Measurements from ENCODE around the gene SLC35F3. TPM values are rescaled to one million over a fixed set of nuclear protein-coding genes. Genes with fewer than 3 reads are reported as not detected.

Gene SLC35F3
- total RNA-seq, 1 experiment from 2014 or later, result 0.94 TPM

GRCh38 chr1:234265321-234265720 is 360.8 kb downstream of the SLC35F3 start:
- Mint-ChIP-seq H3K27ac (no peak overlapping the region), H3K4me3 (no peak overlapping the region), H3K9me3 (peaks cover 11% of the 10 kb centered on the region), H3K4me1 (peaks cover 10% of the 10 kb centered on the region), H3K36me3 (no peaks in the 10 kb centered on the region), H3K27me3 (ENCODE audit: low read depth) (no peaks in the 10 kb centered on the region)
- ChIA-PET CTCF (no interaction called here), POLR2A (no interaction called here)
- ATAC-seq, result no peak
- no peak for TF ChIP-seq NFYB (CRISPR knock-in tag; conservative IDR thresholded peaks at IDR 0.05; ENCODE audit: low read depth)
- TF ChIP-seq, protein P1, sequence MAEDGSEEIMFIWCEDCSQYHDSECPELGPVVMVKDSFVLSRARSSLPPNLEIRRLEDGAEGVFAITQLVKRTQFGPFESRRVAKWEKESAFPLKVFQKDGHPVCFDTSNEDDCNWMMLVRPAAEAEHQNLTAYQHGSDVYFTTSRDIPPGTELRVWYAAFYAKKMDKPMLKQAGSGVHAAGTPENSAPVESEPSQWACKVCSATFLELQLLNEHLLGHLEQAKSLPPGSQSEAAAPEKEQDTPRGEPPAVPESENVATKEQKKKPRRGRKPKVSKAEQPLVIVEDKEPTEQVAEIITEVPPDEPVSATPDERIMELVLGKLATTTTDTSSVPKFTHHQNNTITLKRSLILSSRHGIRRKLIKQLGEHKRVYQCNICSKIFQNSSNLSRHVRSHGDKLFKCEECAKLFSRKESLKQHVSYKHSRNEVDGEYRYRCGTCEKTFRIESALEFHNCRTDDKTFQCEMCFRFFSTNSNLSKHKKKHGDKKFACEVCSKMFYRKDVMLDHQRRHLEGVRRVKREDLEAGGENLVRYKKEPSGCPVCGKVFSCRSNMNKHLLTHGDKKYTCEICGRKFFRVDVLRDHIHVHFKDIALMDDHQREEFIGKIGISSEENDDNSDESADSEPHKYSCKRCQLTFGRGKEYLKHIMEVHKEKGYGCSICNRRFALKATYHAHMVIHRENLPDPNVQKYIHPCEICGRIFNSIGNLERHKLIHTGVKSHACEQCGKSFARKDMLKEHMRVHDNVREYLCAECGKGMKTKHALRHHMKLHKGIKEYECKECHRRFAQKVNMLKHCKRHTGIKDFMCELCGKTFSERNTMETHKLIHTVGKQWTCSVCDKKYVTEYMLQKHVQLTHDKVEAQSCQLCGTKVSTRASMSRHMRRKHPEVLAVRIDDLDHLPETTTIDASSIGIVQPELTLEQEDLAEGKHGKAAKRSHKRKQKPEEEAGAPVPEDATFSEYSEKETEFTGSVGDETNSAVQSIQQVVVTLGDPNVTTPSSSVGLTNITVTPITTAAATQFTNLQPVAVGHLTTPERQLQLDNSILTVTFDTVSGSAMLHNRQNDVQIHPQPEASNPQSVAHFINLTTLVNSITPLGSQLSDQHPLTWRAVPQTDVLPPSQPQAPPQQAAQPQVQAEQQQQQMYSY (CRISPR knock-in tag; IDR thresholded peaks at IDR 0.05), result no peak
- TF ChIP-seq ZNF396 (CRISPR knock-in tag; IDR thresholded peaks at IDR 0.05; ENCODE audit: borderline replicate concordance), result no peak
- TF ChIP-seq ZNF416 (CRISPR knock-in tag; IDR thresholded peaks at IDR 0.05), result no peak
- DNase-seq (ENCODE audit: low spot score), result no peak

DNA sequence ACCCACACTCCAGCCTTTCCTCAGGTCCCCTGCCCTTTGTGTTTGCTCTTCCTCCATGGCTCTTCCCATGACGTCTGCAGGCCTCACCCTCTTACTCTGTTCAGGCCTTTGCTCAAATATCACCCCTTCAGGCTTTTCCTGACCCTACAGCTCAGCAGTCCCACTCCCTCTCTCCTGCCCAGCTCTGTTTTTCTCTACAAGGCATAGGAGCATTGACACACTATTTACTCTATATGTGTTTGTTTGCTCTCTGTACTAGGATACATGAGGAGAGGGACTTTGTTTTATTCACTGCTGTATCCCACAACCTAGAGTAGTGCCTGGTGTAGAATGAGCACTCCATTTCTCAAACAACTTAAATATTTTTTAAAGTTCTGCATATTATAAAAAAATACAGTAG is 361.4 kb downstream of the SLC35F3 start:
- DNase-seq (ENCODE audit: low spot score) (no peak), ATAC-seq (peak; percentile 47; the same call in 1 of the 2 replicates)
- ChIA-PET CTCF (no interaction called here), POLR2A (no interaction called here)
- Mint-ChIP-seq H3K27ac (no peak overlapping the region), H3K4me3 (no peak overlapping the region), H3K9me3 (peaks cover 11% of the 10 kb centered on the region), H3K36me3 (no peaks in the 10 kb centered on the region), H3K27me3 (ENCODE audit: low read depth) (no peaks in the 10 kb centered on the region), H3K4me1 (peaks cover 5% of the 10 kb centered on the region)
- TF ChIP-seq ZNF532 (CRISPR knock-in tag; IDR thresholded peaks at IDR 0.05; ENCODE audit: borderline replicate concordance) (no peak), FOXK1 (CRISPR knock-in tag; IDR thresholded peaks at IDR 0.05) (no peak), ETV6 (CRISPR knock-in tag; IDR thresholded peaks at IDR 0.05) (no peak), JUN (CRISPR knock-in tag; IDR thresholded peaks at IDR 0.05) (no peak), NR1H2 (CRISPR knock-in tag; IDR thresholded peaks at IDR 0.05) (no peak), PRRX2 (CRISPR knock-in tag; IDR thresholded peaks at IDR 0.05) (no peak), ELF4 (CRISPR knock-in tag; IDR thresholded peaks at IDR 0.05; ENCODE audit: low read depth) (no peak), AFF4 (CRISPR knock-in tag; IDR thresholded peaks at IDR 0.05; ENCODE audit: borderline replicate concordance) (no peak), RELA (CRISPR knock-in tag; IDR thresholded peaks at IDR 0.05; ENCODE audit: borderline replicate concordance) (no peak)
- TF ChIP-seq, protein P2, sequence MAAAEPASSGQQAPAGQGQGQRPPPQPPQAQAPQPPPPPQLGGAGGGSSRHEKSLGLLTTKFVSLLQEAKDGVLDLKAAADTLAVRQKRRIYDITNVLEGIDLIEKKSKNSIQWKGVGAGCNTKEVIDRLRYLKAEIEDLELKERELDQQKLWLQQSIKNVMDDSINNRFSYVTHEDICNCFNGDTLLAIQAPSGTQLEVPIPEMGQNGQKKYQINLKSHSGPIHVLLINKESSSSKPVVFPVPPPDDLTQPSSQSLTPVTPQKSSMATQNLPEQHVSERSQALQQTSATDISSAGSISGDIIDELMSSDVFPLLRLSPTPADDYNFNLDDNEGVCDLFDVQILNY (CRISPR knock-in tag; IDR thresholded peaks at IDR 0.05), result no peak
- TF ChIP-seq, protein P1 (CRISPR knock-in tag; IDR thresholded peaks at IDR 0.05), result no peak
- TF ChIP-seq, protein P3, sequence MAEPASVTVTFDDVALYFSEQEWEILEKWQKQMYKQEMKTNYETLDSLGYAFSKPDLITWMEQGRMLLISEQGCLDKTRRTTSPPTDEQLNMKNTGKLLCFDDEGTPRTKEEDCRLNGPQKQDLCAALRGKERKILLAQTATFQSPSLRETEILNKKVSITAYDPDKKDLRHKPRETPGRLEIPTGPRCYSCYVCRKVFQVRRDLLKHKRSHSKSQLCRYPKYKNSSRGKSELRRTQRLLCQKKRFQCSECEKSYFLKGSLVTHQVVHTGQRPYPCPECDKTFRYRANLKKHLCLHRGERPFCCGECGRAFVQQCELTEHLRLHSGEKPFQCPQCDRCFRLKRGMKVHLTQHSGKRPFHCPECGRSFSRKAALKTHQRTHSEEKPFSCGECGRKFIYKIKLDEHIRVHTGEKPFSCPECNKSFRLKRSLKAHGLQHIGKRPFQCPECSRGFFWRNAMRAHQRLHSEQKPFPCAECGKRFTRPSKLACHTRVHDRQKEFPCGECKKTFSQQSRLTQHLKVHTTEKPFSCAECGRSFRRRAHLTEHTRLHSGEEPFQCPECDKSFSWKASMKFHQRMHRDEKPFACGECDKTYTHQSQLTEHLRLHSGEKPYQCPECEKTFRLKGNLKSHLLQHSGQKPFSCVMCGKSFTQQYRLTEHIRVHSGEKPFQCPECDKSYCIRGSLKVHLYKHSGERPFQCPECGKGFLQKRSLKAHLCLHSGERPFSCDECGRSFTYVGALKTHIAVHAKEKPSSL (CRISPR knock-in tag; conservative IDR thresholded peaks at IDR 0.05), result no peak
